Stomach smooth muscle (tissue), 2 donors: ENCODE data around the gene PIM3.

Source experiments
- H3K27ac ChIP-seq: one replicate; pipeline ENCODE4 v1.7.0; 2013; ENCODE audit warnings: mild to moderate bottlenecking, low read length, inconsistent platforms
- H3K27me3 ChIP-seq, 2 donors: one replicate each; pipeline ENCODE4 v1.7.0; 2013; ENCODE audit warnings: low read length in 2 of 2; ENCODE audit not compliant: insufficient read depth in 2 of 2, control insufficient read depth in 1 of 2
- H3K36me3 ChIP-seq, 2 donors: one replicate each; pipeline ENCODE4 v1.7.0; 2013; ENCODE audit warnings: low read length in 2 of 2; ENCODE audit not compliant: control insufficient read depth in 2 of 2, insufficient read depth in 2 of 2
- H3K4me1 ChIP-seq: one replicate; pipeline ENCODE4 v1.7.0; 2013; ENCODE audit warnings: low read length; ENCODE audit not compliant: control insufficient read depth, insufficient read depth
- H3K4me3 ChIP-seq, 2 donors: one replicate each; pipeline ENCODE4 v1.7.0; 2013; ENCODE audit warnings: low read length in 2 of 2
- H3K9ac ChIP-seq, 2 donors: one replicate each; pipeline ENCODE4 v1.7.0; 2013; ENCODE audit warnings: low read length in 2 of 2, mild to moderate bottlenecking in 1 of 2
- H3K9me3 ChIP-seq, 2 donors: one replicate each; pipeline ENCODE4 v1.7.0; 2013; ENCODE audit warnings: low read length in 2 of 2; ENCODE audit not compliant: control insufficient read depth in 2 of 2
- donor health status: healthy.
- donor health status: Pancreatic carcinoma.

The PIM3 gene

DNA sequence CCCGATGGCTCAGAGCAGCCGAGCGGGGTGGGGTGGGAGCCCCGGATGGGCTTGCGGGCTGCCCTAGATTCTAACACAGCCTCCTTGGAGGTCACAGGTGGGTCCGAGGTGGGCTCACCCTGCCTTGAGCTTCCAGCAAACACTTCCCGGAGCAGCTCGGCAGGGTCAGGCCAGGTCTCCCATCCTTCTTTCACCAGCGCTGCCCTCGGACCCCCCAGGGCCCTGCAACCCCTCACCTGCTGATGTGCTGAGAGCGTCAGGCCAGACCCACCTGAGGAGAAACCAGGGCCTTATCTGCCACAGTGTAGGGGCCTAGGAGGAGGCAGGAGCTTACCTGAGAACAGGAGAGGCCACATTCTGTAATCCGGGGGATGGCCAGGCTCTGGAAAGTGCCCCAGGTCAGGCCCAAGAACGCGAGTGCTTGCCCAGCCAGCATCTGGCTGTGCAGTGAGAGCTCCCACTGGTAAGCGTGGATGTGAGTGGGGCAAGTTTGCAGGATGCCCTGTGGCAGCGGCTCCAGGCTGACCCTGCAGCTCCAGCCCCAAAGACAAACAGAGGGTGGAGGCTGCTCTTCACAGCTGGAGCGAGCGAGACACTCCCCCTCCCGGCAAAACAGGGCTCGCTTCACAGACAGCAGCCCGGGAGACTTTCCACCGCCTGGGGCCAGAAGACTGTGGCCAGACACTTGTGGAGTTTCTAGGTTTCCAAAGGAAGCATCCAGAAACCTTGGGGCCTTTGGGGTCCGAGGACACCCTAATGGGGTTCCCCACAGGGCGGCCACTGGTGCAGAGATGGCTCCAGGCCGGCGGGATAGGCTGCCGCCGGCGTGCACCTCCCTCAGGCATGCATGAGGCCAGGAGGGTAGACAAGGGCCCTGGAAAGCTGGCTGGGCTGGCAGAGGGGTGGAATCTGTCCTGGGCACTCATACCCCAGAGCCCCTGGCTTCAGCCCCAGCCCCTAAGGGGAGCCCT is 51.9 kb downstream of the PIM3 start, which contains the start of gene IL17REL:
Gene IL17REL (minus strand): TSS at position 555 of the 971 bp plus-strand sequence. CDS start 119 bp downstream, at position 436.
- Histone ChIP-seq H3K9me3 (no peaks in the 10 kb centered on the region), H3K4me3 (no peak within 1 kb of the TSS)

More for the DNA sequence above, 51.9 kb downstream of the PIM3 start, which contains the start of gene IL17REL:
- Histone ChIP-seq H3K36me3 (no peaks in the 10 kb centered on the region), H3K9ac (no peak within 1 kb of the TSS), H3K27me3 (peaks cover 38 to 72% of the 10 kb centered on the region in 2 donors), H3K4me1 (peaks cover 6% of the 10 kb centered on the region), H3K27ac (no peak within 1 kb of the TSS)
